Prostate gland (tissue), 2 donors: ENCODE measurements around the gene ACTL9.

Source experiments
- CTCF ChIP-seq, 4 experiments: fragments of 200-600 bp in 2 of 4; fragments of 450-650 bp in 2 of 4; sonication (generic) in 2 of 4; IDR thresholded peaks; 1 replicate in 3 of 4; 2 replicates in 1 of 4; pipeline ENCODE4 v1.5.1; 2016 to 2019; ENCODE audit warnings: antibody characterized with exemption in 4 of 4, mild to moderate bottlenecking in 2 of 4, moderate library complexity in 2 of 4
- POLR2A ChIP-seq: fragments of 450-650 bp; IDR thresholded peaks from one replicate; pipeline ENCODE4 v1.6.1; 2016; ENCODE audit warnings: antibody characterized with exemption, mild to moderate bottlenecking
- POLR2AphosphoS5 ChIP-seq: sonication (generic); formaldehyde crosslinking; IDR thresholded peaks from one replicate; pipeline ENCODE4 v1.6.1; 2017; ENCODE audit warnings: antibody characterized with exemption

GRCh38 chr19:8663920-8664670 is 34.5 kb downstream of the ACTL9 start:
- no peak for TF ChIP-seq CTCF (IDR thresholded peaks at IDR 0.05)
- no peak for TF ChIP-seq POLR2A
- no peak for TF ChIP-seq POLR2AphosphoS5
